GM21423 (cell line): ENCODE data around the gene EFHD1.
A peak's percentile ranks its signal among the peaks of the same experiment; 100 is the strongest.
"Not testable (repeated sequence)": the region's sequence is repeated elsewhere in the genome, so short reads cannot be mapped to it uniquely, and the experiment has no call there.

Experiments
- ATAC-seq: cut with Tn5 transposase; IDR thresholded peaks from one replicate; pipeline ENCODE4 v1.9.1; 2021; ENCODE audit warnings: mild to moderate bottlenecking, moderate library complexity; ENCODE audit not compliant: unreplicated experiment

EFHD1 gene

GRCh38 chr2:232688201-232688600, 54.8 kb downstream of the EFHD1 start:
- ATAC-seq, result no peak

- no peak for ATAC-seq
These were observed 55.9 kb downstream of the EFHD1 start for GRCh38 chr2:232689152-232689910.

GRCh38 chr2:232691117-232691516, 57.7 kb downstream of the EFHD1 start:
- ATAC-seq, result not testable (repeated sequence)

- no peak for ATAC-seq
These were observed 59.9 kb downstream of the EFHD1 start for GRCh38 chr2:232693344-232693743.

- ATAC-seq, result no peak
These were observed 63.2 kb downstream of the EFHD1 start for GRCh38 chr2:232696609-232697058.

GRCh38 chr2:232697059-232697806, 63.8 kb downstream of the EFHD1 start, which contains the start of gene GIGYF2:
GIGYF2 (plus strand) TSS chr2:232697331; CDS start chr2:232735198, 37,867 bp downstream.
- peak; percentile 80 for ATAC-seq

GRCh38 chr2:232697807-232698110, 64.4 kb downstream of the EFHD1 start:
- no peak for ATAC-seq

- no peak for ATAC-seq
These were observed 65.2 kb downstream of the EFHD1 start for GRCh38 chr2:232698556-232699091.

- ATAC-seq, result no peak
These were observed 65.7 kb downstream of the EFHD1 start for GRCh38 chr2:232699110-232699509.

- no peak for ATAC-seq
These were observed 66.8 kb downstream of the EFHD1 start for GRCh38 chr2:232700154-232700553.

GRCh38 chr2:232707076-232707475, 73.7 kb downstream of the EFHD1 start:
- no peak for ATAC-seq

- no peak for ATAC-seq
These were observed 80.1 kb downstream of the EFHD1 start for GRCh38 chr2:232713505-232713904.

- no peak for ATAC-seq
These were observed 81.6 kb downstream of the EFHD1 start for GRCh38 chr2:232714969-232715368.

GRCh38 chr2:232720056-232720455, 86.7 kb downstream of the EFHD1 start:
- not testable (repeated sequence) for ATAC-seq

- ATAC-seq, result no peak
These were observed 87.9 kb downstream of the EFHD1 start for GRCh38 chr2:232721261-232721660.

GRCh38 chr2:232721882-232722281, 88.5 kb downstream of the EFHD1 start:
- ATAC-seq, result no peak

GRCh38 chr2:232723027-232723426, 89.6 kb downstream of the EFHD1 start:
- ATAC-seq, result no peak

- ATAC-seq, result no peak
These were observed 95.4 kb downstream of the EFHD1 start for GRCh38 chr2:232728785-232729184.

GRCh38 chr2:232731470-232731869, 98.1 kb downstream of the EFHD1 start:
- ATAC-seq, result no peak
